Astrocyte (in vitro differentiated cells and primary cell): ENCODE data around the gene RNF41.

ENCODE experiments used
- CTCF ChIP-seq: IDR thresholded peaks from 2 replicates; pipeline ENCODE4 v1.5.1; 2011; ENCODE audit warnings: low read depth, mild to moderate bottlenecking, inconsistent platforms, low read length, moderate library complexity; ENCODE audit not compliant: insufficient read depth
- EZH2 ChIP-seq: IDR thresholded peaks from 2 replicates; pipeline ENCODE4 v1.6.1; 2012; ENCODE audit warnings: mild to moderate bottlenecking, low read length, inconsistent platforms; ENCODE audit not compliant: insufficient read depth

- TF ChIP-seq CTCF (no peak), EZH2 (no peak)
These were observed 31.6 kb downstream of the RNF41 start for GRCh38 chr12:56189918-56190694.
